ENCODE results near the gene ADAM10. TPM values are rescaled to one million over a fixed set of nuclear protein-coding genes. Genes with fewer than 3 reads are reported as not detected.

Gene ADAM10
- total RNA-seq, 1 donor from 2014 or later, result 48.1 TPM

GRCh38 chr15:58572521-58572920 lies 177.0 kb downstream of the ADAM10 start:
- Histone ChIP-seq H3K27me3 (no peaks in the 10 kb centered on the region), H3K4me3 (no peak overlapping the region), H3K9me3 (no peaks in the 10 kb centered on the region), H3K4me1 (no peaks in the 10 kb centered on the region), H3K27ac (no peak overlapping the region), H3K36me3 (no peaks in the 10 kb centered on the region)
- intact Hi-C loops (cut with DNase I), result no loop called here
- no peak for TF ChIP-seq POLR2AphosphoS5 (IDR thresholded peaks at IDR 0.05; ENCODE audit: insufficient read depth in 1 of 2, low read depth in 1 of 2)
- no peak for TF ChIP-seq CTCF (IDR thresholded peaks at IDR 0.05)
- no peak for TF ChIP-seq POLR2A (IDR thresholded peaks at IDR 0.05)
- DNase-seq (ENCODE audit: extremely low spot score in 2 of 2), result no peak

GRCh38 chr15:58571491-58571890 lies 178.0 kb downstream of the ADAM10 start:
- H3K4me1 ChIP-seq, result no peaks in the 10 kb centered on the region
- no peak for TF ChIP-seq POLR2AphosphoS5 (IDR thresholded peaks at IDR 0.05; ENCODE audit: insufficient read depth in 1 of 2, low read depth in 1 of 2)
- TF ChIP-seq POLR2A (IDR thresholded peaks at IDR 0.05), result no peak
- TF ChIP-seq CTCF (IDR thresholded peaks at IDR 0.05), result no peak
- H3K27me3 ChIP-seq, result no peaks in the 10 kb centered on the region
- intact Hi-C loops (cut with DNase I), result no loop called here
- no peak for DNase-seq (ENCODE audit: extremely low spot score in 2 of 2)
- H3K27ac ChIP-seq, result no peak overlapping the region
- H3K4me3 ChIP-seq, result no peak overlapping the region
- no peaks in the 10 kb centered on the region for H3K9me3 ChIP-seq
- H3K36me3 ChIP-seq, result no peaks in the 10 kb centered on the region

GRCh38 chr15:58569455-58569854 lies 180.1 kb downstream of the ADAM10 start:
- H3K36me3 ChIP-seq, result no peaks in the 10 kb centered on the region
- DNase-seq (ENCODE audit: extremely low spot score in 2 of 2), result no peak
- H3K9me3 ChIP-seq, result no peaks in the 10 kb centered on the region
- TF ChIP-seq CTCF (IDR thresholded peaks at IDR 0.05) (no peak), POLR2A (IDR thresholded peaks at IDR 0.05) (no peak), POLR2AphosphoS5 (IDR thresholded peaks at IDR 0.05; ENCODE audit: insufficient read depth in 1 of 2, low read depth in 1 of 2) (no peak)
- H3K27me3 ChIP-seq, result no peaks in the 10 kb centered on the region
- intact Hi-C loops (cut with DNase I), result no loop called here
- H3K4me1 ChIP-seq, result no peaks in the 10 kb centered on the region
- no peak overlapping the region for H3K27ac ChIP-seq
- H3K4me3 ChIP-seq, result no peak overlapping the region

GRCh38 chr15:58568157-58568571 lies 181.3 kb downstream of the ADAM10 start:
- TF ChIP-seq POLR2A (IDR thresholded peaks at IDR 0.05) (no peak), CTCF (IDR thresholded peaks at IDR 0.05) (no peak), POLR2AphosphoS5 (IDR thresholded peaks at IDR 0.05; ENCODE audit: insufficient read depth in 1 of 2, low read depth in 1 of 2) (no peak)
- intact Hi-C loops (cut with DNase I), result no loop called here

GRCh38 chr15:58566029-58566428 lies 183.5 kb downstream of the ADAM10 start:
- intact Hi-C loops (cut with DNase I), result no loop called here
- no peak for DNase-seq (ENCODE audit: extremely low spot score in 2 of 2)
- H3K4me1 ChIP-seq, result no peaks in the 10 kb centered on the region
- no peaks in the 10 kb centered on the region for H3K9me3 ChIP-seq
- TF ChIP-seq POLR2A (IDR thresholded peaks at IDR 0.05), result no peak
- TF ChIP-seq CTCF (IDR thresholded peaks at IDR 0.05), result no peak
- no peak for TF ChIP-seq POLR2AphosphoS5 (IDR thresholded peaks at IDR 0.05; ENCODE audit: insufficient read depth in 1 of 2, low read depth in 1 of 2)
- H3K36me3 ChIP-seq, result no peaks in the 10 kb centered on the region
- no peak overlapping the region for H3K4me3 ChIP-seq
- no peaks in the 10 kb centered on the region for H3K27me3 ChIP-seq
- H3K27ac ChIP-seq, result no peak overlapping the region

More at GRCh38 chr15:58568157-58568571, 181.3 kb downstream of the ADAM10 start:
- H3K27ac ChIP-seq, result no peak overlapping the region
- H3K4me3 ChIP-seq, result no peak overlapping the region
- DNase-seq (ENCODE audit: extremely low spot score in 2 of 2), result no peak
- no peaks in the 10 kb centered on the region for H3K36me3 ChIP-seq
- H3K27me3 ChIP-seq, result no peaks in the 10 kb centered on the region
- no peaks in the 10 kb centered on the region for H3K9me3 ChIP-seq
- H3K4me1 ChIP-seq, result no peaks in the 10 kb centered on the region
